Measurements from ENCODE around the gene TYW1B. TPM values are rescaled to one million over a fixed set of nuclear protein-coding genes. Genes with fewer than 3 reads are reported as not detected.
"Not testable (repeated sequence)": the region's sequence is repeated elsewhere in the genome, so short reads cannot be mapped to it uniquely, and the experiment has no call there.

The TYW1B gene
- total RNA-seq, 2 experiments from 2014 or later = 3.6 to 4.0 TPM

- Mint-ChIP-seq H3K9me3 (peaks cover 6% of the 10 kb centered on the region), H3K36me3 (ENCODE audit: low read depth) (peaks cover 92% of the 10 kb centered on the region), H3K27ac (no peak overlapping the region), H3K4me3 (no peak overlapping the region), H3K27me3 (no peaks in the 10 kb centered on the region), H3K4me1 (ENCODE audit: low read depth) (no peaks in the 10 kb centered on the region)
- DNase-seq (no peak), ATAC-seq (ENCODE audit: poor library complexity) (no peak)
- Histone ChIP-seq H3K27ac (ENCODE audit: low read depth in 1 of 2, low read length in 2 of 2) (no peak overlapping the region), H3K9me3 (ENCODE audit: control insufficient read depth in 1 of 2, insufficient read depth in 1 of 2, low read length in 2 of 2) (peaks cover 23 to 34% of the 10 kb centered on the region in 2 experiments), H3K4me3 (ENCODE audit: low read length) (no peak overlapping the region), H3K27me3 (ENCODE audit: control insufficient read depth in 1 of 2, insufficient read depth in 2 of 2, low read length in 2 of 2) (no peaks in the 10 kb centered on the region), H3K4me1 (ENCODE audit: insufficient read depth, low read length) (no peaks in the 10 kb centered on the region), H3K36me3 (ENCODE audit: insufficient read depth, low read length) (no peaks in the 10 kb centered on the region)
- no peak for TF ChIP-seq CTCF (IDR thresholded peaks at IDR 0.05)
- CTCF ChIA-PET = no interaction called here
- intact Hi-C loops (cut with DNase I, micrococcal nuclease) = no loop called here
- POLR2A ChIA-PET = no interaction called here
Observed at GRCh38 chr7:72760602-72761001, 67.4 kb downstream of the TYW1B start.

GRCh38 chr7:72754312-72754711, 73.7 kb downstream of the TYW1B start:
- Histone ChIP-seq H3K27me3 (ENCODE audit: control insufficient read depth in 1 of 2, insufficient read depth in 2 of 2, low read length in 2 of 2) (no peaks in the 10 kb centered on the region), H3K4me3 (ENCODE audit: low read length) (no peak overlapping the region), H3K27ac (ENCODE audit: low read depth in 1 of 2, low read length in 2 of 2) (no peak overlapping the region), H3K36me3 (ENCODE audit: insufficient read depth, low read length) (no peaks in the 10 kb centered on the region), H3K9me3 (ENCODE audit: control insufficient read depth in 1 of 2, insufficient read depth in 1 of 2, low read length in 2 of 2) (peaks cover 11% of the 10 kb centered on the region in 2 experiments), H3K4me1 (ENCODE audit: insufficient read depth, low read length) (no peaks in the 10 kb centered on the region)
- intact Hi-C loops (cut with DNase I, micrococcal nuclease) = no loop called here
- ATAC-seq (ENCODE audit: poor library complexity) (no peak), DNase-seq (no peak)
- H3K4me1 Mint-ChIP-seq (ENCODE audit: low read depth) = no peaks in the 10 kb centered on the region
- H3K9me3 Mint-ChIP-seq = peaks cover 2% of the 10 kb centered on the region
- ChIA-PET CTCF (no interaction called here), POLR2A (no interaction called here)
- H3K4me3 Mint-ChIP-seq = no peak overlapping the region
- no peak for TF ChIP-seq CTCF (IDR thresholded peaks at IDR 0.05)
- peaks cover 66% of the 10 kb centered on the region for H3K36me3 Mint-ChIP-seq (ENCODE audit: low read depth)
- H3K27me3 Mint-ChIP-seq = no peaks in the 10 kb centered on the region
- no peak overlapping the region for H3K27ac Mint-ChIP-seq

DNA sequence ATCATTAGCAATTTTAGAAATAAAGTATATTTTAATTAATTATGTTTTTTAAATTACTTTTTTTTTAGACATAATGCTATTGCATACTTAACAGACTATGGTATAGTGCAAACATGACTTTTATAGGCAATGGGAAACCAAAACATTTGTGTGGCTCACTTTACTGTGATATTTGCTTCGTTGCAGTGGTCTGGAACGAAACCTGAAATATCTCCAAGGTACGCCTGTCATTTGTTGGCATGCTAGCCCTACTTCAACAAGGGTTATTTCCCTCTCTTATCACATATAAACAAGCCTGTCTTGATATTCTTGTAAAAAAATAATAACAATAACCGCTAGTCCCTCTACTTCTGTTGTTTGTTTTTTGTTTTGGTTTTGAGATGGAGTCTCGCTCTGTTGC, 74.2 kb downstream of the TYW1B start:
- intact Hi-C loops (cut with DNase I, micrococcal nuclease) = no loop called here
- no peak for ATAC-seq (ENCODE audit: poor library complexity)
- Mint-ChIP-seq H3K9me3 (peaks cover 1% of the 10 kb centered on the region), H3K36me3 (ENCODE audit: low read depth) (peaks cover 63% of the 10 kb centered on the region), H3K4me3 (no peak overlapping the region), H3K27ac (no peak overlapping the region), H3K4me1 (ENCODE audit: low read depth) (no peaks in the 10 kb centered on the region), H3K27me3 (no peaks in the 10 kb centered on the region)
- H3K4me1 ChIP-seq (ENCODE audit: insufficient read depth, low read length) = no peaks in the 10 kb centered on the region
- TF ChIP-seq CTCF (IDR thresholded peaks at IDR 0.05) = no peak
- H3K27ac ChIP-seq (ENCODE audit: low read depth in 1 of 2, low read length in 2 of 2) = no peak overlapping the region
- peaks cover 6% of the 10 kb centered on the region in 2 experiments for H3K9me3 ChIP-seq (ENCODE audit: control insufficient read depth in 1 of 2, insufficient read depth in 1 of 2, low read length in 2 of 2)
- no peaks in the 10 kb centered on the region for H3K27me3 ChIP-seq (ENCODE audit: control insufficient read depth in 1 of 2, insufficient read depth in 2 of 2, low read length in 2 of 2)
- no peaks in the 10 kb centered on the region for H3K36me3 ChIP-seq (ENCODE audit: insufficient read depth, low read length)
- CTCF ChIA-PET = no interaction called here
- POLR2A ChIA-PET = no interaction called here
- H3K4me3 ChIP-seq (ENCODE audit: low read length) = no peak overlapping the region
- no peak for DNase-seq

- intact Hi-C loops (cut with DNase I, micrococcal nuclease); H3K27ac ChIP-seq (ENCODE audit: low read depth in 1 of 2, low read length in 2 of 2); H3K27me3 Mint-ChIP-seq; H3K27me3 ChIP-seq (ENCODE audit: control insufficient read depth in 1 of 2, insufficient read depth in 2 of 2, low read length in 2 of 2); POLR2A ChIA-PET; ATAC-seq (ENCODE audit: poor library complexity); H3K27ac Mint-ChIP-seq; H3K4me3 Mint-ChIP-seq; H3K36me3 ChIP-seq (ENCODE audit: insufficient read depth, low read length); H3K9me3 ChIP-seq (ENCODE audit: control insufficient read depth in 1 of 2, insufficient read depth in 1 of 2, low read length in 2 of 2); H3K4me1 Mint-ChIP-seq (ENCODE audit: low read depth); DNase-seq; H3K9me3 Mint-ChIP-seq; H3K4me1 ChIP-seq (ENCODE audit: insufficient read depth, low read length); H3K4me3 ChIP-seq (ENCODE audit: low read length); CTCF ChIA-PET: not testable (repeated sequence)
- H3K36me3 Mint-ChIP-seq (ENCODE audit: low read depth) = peaks cover 60% of the 10 kb centered on the region
Observed at GRCh38 chr7:72753229-72753628, 74.8 kb downstream of the TYW1B start.
